NCI-H2107 (cell line): ENCODE data around the gene HUNK.
"Not testable (repeated sequence)": the region's sequence is repeated elsewhere in the genome, so short reads cannot be mapped to it uniquely, and the experiment has no call there.

Experiments
- DNase-seq: peaks from one replicate; lab custom pipeline; 2025; lab: John Stamatoyannopoulos, UW

The HUNK gene

DNA sequence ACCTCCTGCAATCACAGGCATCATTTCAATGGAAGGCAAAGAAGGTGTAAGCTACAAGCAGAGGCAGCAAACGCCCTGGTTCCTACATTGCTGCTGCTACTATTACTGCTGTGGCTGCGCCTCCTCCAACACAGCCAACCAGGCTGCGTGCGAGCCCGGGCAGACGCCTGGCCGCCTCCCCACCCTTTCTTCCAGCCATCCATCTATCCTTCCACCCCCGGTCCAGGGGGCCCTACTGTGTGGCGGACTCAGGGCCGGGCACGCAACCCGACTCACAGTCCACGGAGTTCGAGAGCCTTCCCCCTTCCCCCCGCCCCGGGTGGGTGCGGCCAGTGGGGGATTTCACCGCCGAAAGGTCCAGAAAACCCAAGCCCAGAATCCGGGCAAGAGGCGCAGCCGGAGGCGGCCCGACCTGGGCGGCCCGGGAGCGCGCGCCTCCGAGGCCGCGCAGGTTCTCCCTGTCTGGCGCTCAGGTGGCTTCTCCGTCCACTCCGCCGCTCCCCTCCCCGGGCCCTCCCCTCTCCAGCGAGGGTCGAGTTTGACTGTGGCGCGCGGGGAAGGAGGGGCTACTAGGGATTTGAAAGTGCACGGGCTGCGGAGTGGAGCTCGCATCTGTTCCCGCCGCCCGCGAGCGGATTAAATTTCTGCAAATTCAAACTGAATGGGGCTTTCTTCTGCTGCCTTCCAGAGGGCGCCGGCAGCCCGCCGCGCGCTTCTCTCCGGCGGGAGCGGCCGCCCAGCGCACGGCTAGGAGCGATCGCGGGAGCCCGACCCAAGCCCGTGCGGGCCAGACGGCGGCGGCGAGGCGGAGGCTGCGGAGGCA is at the start of gene HUNK:
Gene HUNK (plus strand): TSS at position 569 of the 823 bp plus-strand sequence. CDS start 655 bp downstream, outside the sequence.
- no peak for DNase-seq

DNA sequence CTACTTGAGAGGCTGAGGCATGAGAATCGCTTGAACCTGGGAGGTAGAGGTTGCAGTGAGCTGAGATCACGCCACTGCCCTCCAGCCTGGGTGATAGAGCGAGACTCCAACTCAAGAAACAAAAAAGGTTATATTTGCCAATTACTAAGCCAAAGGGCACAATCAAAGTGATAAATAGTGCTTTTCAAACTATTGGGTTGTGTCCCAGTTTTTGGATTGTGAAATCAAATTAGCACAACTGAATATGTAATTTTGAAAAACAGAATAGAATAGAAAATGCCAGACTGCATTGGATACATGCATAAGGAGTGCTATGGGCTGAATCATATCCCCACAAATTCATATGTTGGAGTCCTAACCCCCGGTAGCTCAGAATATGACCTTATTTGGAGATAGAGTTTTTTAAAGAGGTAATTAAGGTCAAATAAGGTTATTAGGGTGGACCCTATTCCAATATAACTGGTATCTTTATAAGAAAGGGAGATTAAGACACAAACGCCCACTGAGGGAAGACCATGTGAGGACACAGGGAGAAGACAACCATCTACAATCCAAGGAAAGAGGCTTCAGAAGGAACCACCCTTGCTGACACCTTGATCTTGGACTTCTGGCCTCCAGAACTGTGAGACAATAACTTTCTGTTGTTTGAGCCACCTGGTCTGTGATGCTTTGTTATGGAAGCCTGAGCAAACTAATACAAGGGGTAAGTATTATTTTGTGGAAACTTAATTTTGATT is 42.9 kb upstream of the HUNK start:
- no peak for DNase-seq

DNA sequence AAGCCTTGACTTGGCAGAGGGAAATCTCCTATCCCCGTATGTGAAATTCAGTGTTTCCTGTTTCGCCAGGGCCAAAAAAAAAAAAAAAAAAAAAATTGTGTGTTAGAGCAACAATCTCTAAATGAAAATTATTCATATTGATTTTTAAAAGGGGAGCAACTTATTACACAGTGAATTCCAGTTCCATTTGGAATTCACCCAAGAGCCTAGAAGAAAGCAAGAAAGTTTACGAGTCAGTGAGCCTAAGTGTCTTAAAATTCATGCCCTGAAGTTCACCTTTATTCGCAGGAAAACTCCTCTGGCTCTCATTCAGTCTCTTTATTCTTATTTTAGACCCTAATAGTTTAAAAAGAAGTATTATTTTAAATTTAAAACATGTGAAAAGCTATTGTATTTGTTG is 42.1 kb upstream of the HUNK start:
- no peak for DNase-seq

DNA sequence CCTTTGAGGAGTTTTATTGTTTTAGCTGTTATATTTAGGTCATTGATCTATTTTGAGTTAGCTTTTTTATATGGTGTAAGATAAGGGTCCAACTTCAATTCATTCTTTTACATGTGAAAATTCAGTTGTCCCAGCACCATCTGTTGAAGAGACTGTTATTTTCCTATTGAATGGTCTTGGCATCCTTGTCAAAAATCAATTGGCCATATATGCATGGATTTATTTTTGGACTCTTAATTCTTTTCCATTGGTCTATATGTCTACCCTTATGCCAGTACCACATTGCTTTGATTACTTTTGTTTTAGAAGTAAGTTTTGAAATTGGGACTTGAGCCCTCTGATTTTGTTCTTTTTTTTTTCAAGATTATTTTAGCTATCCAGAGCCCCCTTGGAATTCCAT is 35.8 kb upstream of the HUNK start:
- DNase-seq = no peak

DNA sequence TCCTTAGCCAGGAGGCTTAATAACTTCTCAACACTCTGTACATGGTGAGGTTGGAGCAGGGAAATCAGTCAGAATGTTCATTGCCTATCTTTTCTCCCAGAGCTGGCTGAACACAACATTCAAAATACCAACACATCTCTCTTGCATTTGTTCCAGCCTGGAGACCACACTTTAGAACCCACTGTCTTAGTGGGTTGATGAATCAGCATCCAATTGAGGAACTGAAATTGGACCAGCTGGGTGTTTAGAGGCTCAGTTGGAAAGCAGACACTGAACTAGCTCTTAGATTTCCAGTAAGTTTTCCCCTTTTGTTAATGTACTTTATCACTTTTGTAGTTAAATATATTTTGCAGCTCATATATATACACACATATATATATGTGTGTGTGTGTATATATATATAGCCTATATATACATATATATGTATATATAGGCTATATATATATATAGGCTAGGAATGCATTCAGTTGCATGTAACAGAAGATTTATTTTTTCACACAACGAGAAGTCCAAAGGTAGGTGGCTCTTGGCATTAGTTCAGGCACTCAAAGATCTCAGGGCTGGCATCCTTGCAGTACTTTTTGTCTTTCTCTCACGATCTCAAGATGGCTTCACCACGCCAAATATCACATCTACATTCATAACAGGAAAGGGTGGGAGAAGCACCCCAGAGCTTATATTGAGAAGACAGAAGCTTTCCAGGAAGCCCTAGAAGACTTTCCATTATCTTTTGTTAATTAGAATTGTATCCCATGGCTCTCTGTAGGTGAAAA is 35.0 kb upstream of the HUNK start:
- no peak for DNase-seq

DNA sequence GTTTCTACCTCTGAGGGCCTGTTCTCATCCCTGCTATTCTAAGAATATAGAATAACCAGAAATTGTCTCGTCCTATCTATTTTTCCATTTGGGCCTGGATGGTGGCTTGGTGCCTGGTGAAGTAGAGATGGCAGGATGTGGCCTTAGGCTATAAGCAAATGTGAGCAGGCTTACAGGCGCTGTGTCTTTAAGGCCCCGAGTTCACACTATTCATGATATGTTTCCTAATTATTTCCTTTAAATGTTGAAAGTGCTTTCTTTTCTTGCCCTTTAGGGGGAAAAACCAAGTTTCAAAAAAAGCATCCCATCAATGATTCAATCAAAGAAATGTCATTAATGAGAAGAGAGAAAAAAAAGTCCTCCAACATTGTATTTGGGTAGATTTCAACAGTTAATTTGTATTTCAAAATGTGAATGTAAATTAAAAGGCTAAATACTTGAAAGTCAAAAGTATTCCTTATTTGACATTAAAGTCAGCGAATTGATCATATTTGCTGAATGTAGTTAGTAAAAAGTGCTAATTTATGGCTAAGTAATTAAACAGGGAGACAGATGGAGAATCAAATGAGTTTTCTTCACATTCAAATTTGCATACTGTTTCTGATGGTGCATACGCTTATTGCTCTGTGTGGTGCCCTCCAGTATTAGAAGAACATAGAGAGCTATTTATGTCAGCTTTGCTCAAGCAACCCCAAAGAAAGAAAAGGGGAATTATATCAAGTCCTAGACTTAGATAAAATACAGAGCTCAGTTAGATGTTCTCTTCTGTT is 34.0 kb upstream of the HUNK start:
- no peak for DNase-seq

DNA sequence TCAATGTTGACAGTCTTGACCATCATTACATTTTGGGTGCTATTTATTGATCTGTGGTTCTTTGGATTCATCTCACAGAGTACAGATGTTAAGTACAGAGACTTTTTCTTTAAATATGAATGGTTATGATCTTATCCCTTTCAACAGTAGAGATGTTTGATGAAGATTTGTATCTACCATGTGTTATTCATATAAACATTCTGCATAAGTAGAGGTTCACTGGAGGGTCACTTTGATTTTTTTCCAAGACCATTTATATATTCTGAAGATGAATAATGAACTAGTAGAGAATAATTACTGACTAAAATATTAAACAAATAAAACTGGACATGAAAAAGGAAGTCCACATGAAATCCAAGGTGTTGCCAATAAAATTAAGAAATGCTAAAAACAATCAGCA is 28.6 kb upstream of the HUNK start:
- no peak for DNase-seq

DNA sequence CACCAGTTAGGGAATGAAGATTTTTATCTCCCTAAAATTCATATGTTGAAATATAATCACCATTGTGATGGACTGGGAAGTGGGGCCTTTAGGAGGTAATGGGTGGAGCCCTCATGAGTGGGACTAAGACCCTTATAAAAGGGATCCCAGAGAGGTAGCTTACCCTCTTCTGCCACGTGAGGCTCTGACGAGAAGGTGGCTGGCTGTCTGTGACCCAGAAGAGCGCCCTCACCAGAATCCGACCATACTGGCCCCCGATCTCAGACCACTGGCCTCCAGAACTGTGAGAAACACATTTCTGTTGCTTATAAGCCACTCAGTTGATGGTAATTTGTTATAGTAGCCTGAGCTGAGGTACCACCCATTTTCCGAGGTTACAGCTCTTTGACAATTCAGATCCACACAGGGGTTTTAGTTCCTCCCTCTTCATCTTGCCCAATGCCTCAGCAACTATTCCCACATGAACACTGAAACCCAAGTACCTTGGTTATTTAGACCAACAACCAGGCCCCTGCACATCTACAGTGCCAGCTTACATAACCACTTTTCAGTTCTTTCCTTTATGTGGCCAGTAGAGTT is 27.6 kb upstream of the HUNK start:
- DNase-seq = no peak

DNA sequence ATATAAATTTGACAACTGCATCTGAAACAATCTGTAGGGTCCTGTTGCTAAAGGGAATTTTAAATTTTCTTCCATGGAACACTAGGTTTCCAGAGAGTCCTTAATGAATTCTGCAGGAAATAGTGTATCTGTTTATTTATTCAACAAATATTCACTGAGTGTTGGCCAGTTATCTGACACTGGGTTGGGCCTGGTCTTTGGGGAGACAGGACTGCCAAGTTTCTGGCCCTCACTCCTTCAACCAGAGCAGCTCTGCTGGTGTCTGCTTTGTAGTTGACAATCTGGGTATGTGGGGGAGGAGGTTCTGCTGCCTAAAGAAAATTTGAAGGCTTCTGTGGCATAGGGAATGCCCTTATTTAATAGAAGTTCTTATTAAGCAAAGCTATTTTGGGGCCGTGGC is 26.1 kb upstream of the HUNK start:
- DNase-seq = no peak

DNA sequence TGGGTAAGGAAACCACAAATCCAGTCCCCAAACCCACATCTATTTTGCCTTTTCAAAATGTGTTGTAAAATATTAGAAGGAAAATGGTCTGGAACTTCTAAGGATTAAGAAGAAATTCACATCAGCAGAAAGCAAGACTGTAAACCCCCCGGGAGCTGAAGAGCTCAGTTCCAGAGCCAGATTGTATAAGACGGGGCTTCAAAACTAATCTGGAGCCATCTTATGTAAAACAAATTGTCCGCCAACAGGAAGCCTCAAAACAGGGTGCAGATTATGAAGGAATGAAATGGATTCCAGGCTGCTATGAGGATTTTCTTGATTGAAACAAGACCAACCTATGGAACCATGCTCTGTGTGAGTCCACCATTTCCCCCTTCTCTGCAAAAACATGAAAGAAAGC is 25.1 kb upstream of the HUNK start:
- DNase-seq = no peak

DNA sequence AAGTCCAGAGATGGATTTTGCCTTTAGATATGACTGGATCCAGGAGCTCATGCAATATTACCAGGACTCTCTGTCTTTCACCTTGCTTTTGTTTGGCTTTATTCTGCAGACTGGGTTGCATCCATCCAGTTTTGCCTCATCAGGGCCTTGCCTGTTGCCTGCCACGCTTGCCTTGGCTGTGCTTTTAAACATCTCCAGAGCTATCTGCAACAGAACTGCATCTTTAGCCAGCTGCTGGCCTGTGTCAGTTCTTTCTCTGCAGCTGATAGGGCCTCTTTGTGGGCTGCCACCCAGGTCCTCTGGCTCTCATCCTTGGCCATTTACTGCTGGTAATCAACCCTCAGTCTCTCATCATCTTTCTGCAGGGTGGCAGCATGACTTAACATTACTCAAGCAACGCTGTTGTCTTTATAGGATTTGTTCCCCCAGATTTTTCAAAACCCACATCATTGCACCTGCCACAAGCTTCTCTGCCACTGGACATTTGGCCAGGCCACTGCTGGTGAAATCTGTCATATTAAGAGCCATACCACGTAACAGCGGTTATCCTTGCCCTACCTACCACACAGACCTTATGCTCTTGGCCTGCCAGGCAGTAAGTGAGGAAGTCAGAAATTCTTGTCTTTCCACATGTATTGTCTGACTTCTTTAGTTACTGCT is 24.4 kb upstream of the HUNK start:
- no peak for DNase-seq

DNA sequence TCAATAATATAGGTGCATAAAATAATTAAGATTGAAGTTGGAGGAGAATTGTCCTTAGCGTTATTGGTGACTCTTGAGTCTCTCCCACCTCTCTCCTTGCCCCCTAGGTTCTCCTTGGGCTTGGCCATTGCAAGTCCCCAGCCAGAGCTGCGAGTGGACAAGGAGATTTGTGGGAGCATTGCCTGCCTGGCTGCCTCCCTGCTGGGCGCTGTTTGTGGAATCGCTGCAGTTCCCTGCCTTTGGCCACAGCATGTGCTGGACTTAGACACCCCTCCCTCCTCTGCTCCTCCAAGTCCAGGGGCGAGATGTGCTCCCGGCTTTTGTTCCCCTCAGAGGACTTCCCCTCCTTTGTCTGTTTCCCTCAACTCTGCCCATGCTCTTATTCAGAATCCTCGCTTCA is 21.9 kb upstream of the HUNK start:
- no peak for DNase-seq

DNA sequence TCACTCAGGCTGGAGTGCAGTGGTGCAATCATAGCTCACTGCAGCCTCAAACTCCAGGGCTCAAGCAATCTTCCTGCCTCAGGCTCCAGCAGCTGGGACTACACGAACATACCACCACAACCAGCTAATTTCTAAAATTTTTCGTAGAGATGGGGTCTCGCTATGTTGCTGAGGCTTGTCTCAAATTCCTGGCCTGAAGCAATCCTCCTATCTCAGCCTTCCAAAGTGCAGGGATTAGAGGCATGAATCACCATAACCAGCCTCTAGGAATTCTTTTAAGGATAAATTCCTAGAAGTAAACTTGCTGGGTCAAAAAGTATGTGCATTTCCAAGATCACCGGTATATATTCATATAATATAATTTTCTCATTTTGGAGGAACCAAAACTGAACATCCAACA is 17.6 kb upstream of the HUNK start:
- no peak for DNase-seq

DNA sequence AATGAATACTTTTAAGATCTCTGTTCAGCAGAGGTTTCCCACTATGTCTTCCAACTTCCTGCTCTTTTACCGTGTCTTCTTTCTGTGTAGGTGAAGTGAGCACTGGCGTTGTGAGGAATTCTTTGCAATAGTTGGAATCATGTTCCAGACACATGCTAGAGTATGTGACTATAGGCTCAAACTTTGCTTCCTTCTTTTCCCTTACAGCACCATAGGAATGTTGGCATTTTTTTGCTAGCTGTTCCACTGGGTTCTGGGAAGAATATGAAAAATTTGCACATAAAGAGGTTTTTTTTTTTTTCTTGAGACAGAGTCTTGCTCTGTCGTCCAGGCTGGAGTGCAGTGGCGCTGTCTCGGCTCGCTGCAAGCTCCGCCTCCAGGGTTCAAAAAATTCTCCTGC is 15.7 kb upstream of the HUNK start:
- DNase-seq = no peak

DNA sequence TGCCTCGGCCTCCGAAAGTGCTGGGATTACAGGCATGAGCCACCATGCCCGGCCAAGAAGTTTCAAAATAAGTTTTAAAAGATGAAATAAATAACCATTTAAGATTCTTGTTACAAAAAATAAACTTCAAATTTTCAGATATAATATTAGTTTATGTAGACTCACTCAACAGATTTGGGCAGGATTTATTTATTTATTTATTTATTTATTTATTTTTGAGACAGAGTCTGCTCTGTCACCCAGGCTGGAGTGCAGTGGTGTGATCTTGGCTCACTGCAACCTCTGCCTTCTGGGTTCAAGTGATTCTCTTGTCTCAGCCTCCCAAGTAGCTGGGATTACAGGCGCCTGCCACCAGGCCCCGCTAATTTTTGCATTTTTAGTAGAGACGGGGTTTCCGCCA is 15.2 kb upstream of the HUNK start:
- not testable (repeated sequence) for DNase-seq

DNA sequence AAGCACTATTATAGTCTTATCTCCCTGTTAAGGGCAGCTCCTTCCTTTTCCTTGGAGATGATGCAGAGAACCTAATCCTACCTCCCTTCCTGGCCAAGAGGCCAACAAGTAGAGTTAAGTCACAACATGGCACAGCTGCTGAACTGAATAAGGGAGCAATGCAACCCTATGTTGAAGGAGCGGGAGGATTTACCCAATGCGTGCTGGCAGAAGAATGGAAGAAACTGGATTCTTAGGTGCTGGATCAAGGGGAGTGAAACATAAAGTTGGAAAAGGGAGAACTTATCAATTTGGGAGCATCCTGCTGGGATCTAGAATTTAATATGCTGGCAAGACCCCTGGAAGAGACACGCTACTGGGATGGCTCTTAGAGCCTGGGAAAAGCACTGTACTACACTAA is 12.0 kb upstream of the HUNK start:
- DNase-seq = no peak

DNA sequence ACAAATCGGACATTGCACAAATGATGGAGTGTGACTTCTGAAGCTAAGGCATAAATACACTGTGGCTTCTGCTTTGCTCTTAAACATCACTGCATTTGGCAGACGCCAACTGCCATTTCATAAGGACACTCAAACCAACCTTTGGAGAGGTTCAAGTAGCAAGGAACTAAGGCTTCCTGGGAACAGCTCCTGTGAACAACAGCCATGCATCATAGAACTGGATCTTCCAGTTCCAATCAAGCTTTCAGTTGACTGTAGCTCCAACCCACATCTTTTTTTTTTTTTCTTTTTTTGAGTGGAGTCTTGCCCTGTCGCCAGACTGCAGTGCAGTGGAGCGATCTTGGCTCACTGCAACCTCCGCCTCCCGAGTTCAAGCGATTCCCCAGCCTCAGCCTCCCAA is 10.7 kb upstream of the HUNK start:
- no peak for DNase-seq

DNA sequence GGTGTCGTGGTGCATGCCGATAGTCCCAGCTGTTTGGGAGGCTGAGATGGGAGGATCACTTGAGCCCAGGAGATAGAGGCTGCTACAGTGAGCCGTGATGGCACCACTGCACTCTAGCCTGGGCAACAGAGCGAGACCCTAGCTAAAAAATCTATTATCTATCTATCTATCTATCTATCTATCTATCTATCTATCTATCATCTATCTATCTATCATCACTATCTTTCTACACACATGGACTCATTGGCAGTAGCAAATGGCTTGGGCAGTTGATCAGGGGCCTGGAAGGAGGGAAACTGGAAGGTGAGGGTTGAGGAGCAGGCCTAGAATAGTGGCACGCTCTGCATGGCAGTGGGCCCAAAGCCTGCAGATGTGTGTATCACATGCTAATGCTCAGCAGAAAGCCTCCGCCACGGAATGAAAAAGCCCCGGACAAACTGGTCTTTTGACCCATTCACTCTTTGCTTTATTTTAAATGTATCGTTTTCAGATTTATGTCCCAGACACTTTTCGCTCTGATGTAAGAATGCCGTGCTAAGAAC is 7.3 kb upstream of the HUNK start:
- no peak for DNase-seq

DNA sequence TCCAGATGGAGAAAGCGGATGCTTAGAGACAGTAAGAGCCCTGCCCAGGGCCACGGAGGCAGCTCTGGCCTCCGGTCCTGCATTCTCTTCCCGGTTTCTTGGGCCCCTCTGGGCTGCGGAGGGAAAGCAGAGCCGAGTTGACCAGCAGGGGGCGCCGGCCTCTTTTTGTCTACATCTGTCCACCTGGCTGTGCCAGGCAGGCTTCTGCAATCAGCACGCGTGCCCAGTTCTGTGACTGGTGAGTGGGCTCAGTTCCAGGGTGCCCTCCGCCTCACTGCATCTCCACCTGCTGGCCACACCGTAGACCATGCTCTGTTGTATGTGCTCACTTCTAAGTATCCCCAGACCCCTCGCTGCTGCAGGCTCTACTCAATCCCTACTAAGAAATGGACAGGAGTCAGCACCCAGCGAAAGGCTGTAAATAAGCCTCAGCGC is 6.7 kb upstream of the HUNK start:
- DNase-seq = peak; percentile 65

DNA sequence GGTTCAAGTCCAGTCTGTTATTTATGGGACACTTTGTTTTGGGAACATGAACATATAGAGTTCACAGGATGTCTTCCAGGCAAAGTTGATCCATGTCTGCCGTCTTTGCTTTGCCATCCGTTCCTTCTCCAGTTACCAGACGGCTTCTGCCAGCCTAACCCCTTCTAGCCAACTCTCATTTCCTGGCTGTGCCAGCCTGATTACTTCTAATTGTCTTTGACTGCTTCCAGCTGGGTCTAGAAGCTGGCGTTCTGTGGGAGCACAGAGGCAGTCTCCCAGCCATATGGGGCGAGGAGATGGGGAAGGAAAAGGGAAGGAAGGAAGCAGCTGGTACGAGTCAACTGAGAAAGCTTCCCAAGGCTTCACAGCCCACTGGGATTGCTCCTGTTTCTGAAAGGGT is 3.1 kb upstream of the HUNK start:
- DNase-seq = no peak
